HepG2 (cell line): Measurements from ENCODE around the gene TMEM270. TPM values are rescaled to one million over a fixed set of nuclear protein-coding genes. Genes with fewer than 3 reads are reported as not detected.

ENCODE experiments used
- ARNTL ChIP-seq: sonication (generic); formaldehyde crosslinking; IDR thresholded peaks from 2 replicates; pipeline ENCODE4 v1.4.0; 2020; ENCODE audit warnings: mild to moderate bottlenecking, missing genetic modification reagents
- HNRNPH1 ChIP-seq: fragments of 200-400 bp; formaldehyde crosslinking; optimal IDR thresholded peaks from 2 replicates; pipeline ENCODE3; 2017; ENCODE audit warnings: mild to moderate bottlenecking, low read depth, low read length
- KMT2A ChIP-seq: sonication (generic); formaldehyde crosslinking; IDR thresholded peaks from 2 replicates; pipeline ENCODE4 v1.4.0; 2020; ENCODE audit warnings: missing genetic modification reagents
- NR1H2 ChIP-seq: sonication (generic); formaldehyde crosslinking; IDR thresholded peaks from 2 replicates; pipeline ENCODE4 v1.8.1; 2022; ENCODE audit warnings: low read depth, missing genetic modification reagents, borderline replicate concordance
- NR2F2 ChIP-seq: IDR thresholded peaks from 2 replicates; pipeline ENCODE4 v1.6.1; 2012; ENCODE audit warnings: low read depth, inconsistent platforms, borderline replicate concordance
- PHF5A ChIP-seq: IDR thresholded peaks from one replicate; pipeline ENCODE4 v1.6.1; 2018; ENCODE audit warnings: low read depth, missing genetic modification reagents; ENCODE audit not compliant: unreplicated experiment
- PRMT3 ChIP-seq: sonication (generic); formaldehyde crosslinking; IDR thresholded peaks from 2 replicates; pipeline ENCODE4 v1.8.1; 2022; ENCODE audit warnings: low read depth, mild to moderate bottlenecking, moderate library complexity, missing genetic modification reagents, borderline replicate concordance
- ZNF556 ChIP-seq: sonication (generic); formaldehyde crosslinking; IDR thresholded peaks from 2 replicates; pipeline ENCODE4 v1.4.0; 2020; ENCODE audit warnings: mild to moderate bottlenecking, missing genetic modification reagents, borderline replicate concordance
- ZNF850 ChIP-seq: sonication (generic); formaldehyde crosslinking; conservative IDR thresholded peaks from 2 replicates; pipeline ENCODE4 v1.9.0; 2021; ENCODE audit warnings: mild to moderate bottlenecking, missing genetic modification reagents
- polyA plus RNA-seq, 8 experiments: library from polyadenylated mRNA; depleted of rRNA in 3 of 8; stranded (reverse) in 7 of 8; unstranded in 1 of 8; fragments of >200 nt; fragmentation: Illumina TruSeq in 4 of 8; extraction: Trizol in 4 of 8; gene quantifications; 2 replicates each; pipeline versions ENCODE4 v1.2.1 to v1.2.3, GENCODE V29; 2011 to 2016; ENCODE audit warnings: low read depth in 4 of 8, missing spikeins in 1 of 8, mixed read lengths in 1 of 8; ENCODE audit not compliant: insufficient read depth in 1 of 8
- total RNA-seq, 5 experiments: library from RNA; depleted of rRNA; stranded (reverse); fragments of >200 nt; fragmentation: Illumina TruSeq; extraction: Trizol; gene quantifications; 2 replicates each; pipeline ENCODE4 v1.2.3, GENCODE V29; 2016; ENCODE audit warnings: low read depth in 1 of 5
- TF ChIP-seq, protein P1 (sequence below): sonication (generic); formaldehyde crosslinking; IDR thresholded peaks from 2 replicates; pipeline ENCODE4 v1.5.0; 2020; ENCODE audit warnings: mild to moderate bottlenecking, missing genetic modification reagents, borderline replicate concordance
- TF ChIP-seq, protein P2 (sequence below): sonication (generic); formaldehyde crosslinking; IDR thresholded peaks from 2 replicates; pipeline ENCODE4 v1.8.1; 2023; ENCODE audit warnings: mild to moderate bottlenecking, missing genetic modification reagents, borderline replicate concordance
- TF ChIP-seq, protein P3 (sequence below): sonication (generic); formaldehyde crosslinking; IDR thresholded peaks from 2 replicates; pipeline ENCODE4 v1.5.0; 2020; ENCODE audit warnings: missing genetic modification reagents, mild to moderate bottlenecking, borderline replicate concordance
- TF ChIP-seq, protein P4 (sequence below): sonication (generic); formaldehyde crosslinking; conservative IDR thresholded peaks from 2 replicates; pipeline ENCODE4 v1.4.0; 2020; ENCODE audit warnings: missing genetic modification reagents
- TF ChIP-seq, protein P5 (sequence below): IDR thresholded peaks from 2 replicates; pipeline ENCODE4 v1.6.1; 2018; ENCODE audit warnings: missing genetic modification reagents, mild to moderate bottlenecking, missing compliant biosample characterization

TMEM270 gene
- total and polyA plus RNA-seq, 2 of the 13 experiments (the other 11 are each of a cell fraction or from before 2014, with no cell fraction given): not detected

DNA sequence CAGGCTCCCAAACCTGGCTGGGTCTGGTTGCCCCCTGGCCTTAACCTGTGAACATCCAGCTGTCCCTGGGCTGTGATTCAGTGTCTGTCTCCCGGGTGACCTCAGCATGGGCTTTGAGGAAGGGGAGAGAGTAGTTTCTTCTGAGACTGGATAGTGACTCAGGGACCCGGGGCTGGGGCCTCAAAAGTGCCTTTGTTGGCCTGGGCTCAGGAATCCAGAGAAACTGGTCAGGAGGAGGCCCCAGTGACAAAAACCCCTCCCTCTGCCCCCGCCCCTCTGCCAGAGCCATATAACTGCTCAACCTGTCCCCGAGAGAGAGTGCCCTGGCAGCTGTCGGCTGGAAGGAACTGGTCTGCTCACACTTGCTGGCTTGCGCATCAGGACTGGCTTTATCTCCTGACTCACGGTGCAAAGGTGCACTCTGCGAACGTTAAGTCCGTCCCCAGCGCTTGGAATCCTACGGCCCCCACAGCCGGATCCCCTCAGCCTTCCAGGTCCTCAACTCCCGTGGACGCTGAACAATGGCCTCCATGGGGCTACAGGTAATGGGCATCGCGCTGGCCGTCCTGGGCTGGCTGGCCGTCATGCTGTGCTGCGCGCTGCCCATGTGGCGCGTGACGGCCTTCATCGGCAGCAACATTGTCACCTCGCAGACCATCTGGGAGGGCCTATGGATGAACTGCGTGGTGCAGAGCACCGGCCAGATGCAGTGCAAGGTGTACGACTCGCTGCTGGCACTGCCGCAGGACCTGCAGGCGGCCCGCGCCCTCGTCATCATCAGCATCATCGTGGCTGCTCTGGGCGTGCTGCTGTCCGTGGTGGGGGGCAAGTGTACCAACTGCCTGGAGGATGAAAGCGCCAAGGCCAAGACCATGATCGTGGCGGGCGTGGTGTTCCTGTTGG lies 30.0 kb upstream of the TMEM270 start, which contains the start of gene CLDN4 (continued):
- TF ChIP-seq KMT2A (CRISPR knock-in tag): peak; percentile 27; the same call in 1 of the 2 replicates
- TF ChIP-seq, protein P1, sequence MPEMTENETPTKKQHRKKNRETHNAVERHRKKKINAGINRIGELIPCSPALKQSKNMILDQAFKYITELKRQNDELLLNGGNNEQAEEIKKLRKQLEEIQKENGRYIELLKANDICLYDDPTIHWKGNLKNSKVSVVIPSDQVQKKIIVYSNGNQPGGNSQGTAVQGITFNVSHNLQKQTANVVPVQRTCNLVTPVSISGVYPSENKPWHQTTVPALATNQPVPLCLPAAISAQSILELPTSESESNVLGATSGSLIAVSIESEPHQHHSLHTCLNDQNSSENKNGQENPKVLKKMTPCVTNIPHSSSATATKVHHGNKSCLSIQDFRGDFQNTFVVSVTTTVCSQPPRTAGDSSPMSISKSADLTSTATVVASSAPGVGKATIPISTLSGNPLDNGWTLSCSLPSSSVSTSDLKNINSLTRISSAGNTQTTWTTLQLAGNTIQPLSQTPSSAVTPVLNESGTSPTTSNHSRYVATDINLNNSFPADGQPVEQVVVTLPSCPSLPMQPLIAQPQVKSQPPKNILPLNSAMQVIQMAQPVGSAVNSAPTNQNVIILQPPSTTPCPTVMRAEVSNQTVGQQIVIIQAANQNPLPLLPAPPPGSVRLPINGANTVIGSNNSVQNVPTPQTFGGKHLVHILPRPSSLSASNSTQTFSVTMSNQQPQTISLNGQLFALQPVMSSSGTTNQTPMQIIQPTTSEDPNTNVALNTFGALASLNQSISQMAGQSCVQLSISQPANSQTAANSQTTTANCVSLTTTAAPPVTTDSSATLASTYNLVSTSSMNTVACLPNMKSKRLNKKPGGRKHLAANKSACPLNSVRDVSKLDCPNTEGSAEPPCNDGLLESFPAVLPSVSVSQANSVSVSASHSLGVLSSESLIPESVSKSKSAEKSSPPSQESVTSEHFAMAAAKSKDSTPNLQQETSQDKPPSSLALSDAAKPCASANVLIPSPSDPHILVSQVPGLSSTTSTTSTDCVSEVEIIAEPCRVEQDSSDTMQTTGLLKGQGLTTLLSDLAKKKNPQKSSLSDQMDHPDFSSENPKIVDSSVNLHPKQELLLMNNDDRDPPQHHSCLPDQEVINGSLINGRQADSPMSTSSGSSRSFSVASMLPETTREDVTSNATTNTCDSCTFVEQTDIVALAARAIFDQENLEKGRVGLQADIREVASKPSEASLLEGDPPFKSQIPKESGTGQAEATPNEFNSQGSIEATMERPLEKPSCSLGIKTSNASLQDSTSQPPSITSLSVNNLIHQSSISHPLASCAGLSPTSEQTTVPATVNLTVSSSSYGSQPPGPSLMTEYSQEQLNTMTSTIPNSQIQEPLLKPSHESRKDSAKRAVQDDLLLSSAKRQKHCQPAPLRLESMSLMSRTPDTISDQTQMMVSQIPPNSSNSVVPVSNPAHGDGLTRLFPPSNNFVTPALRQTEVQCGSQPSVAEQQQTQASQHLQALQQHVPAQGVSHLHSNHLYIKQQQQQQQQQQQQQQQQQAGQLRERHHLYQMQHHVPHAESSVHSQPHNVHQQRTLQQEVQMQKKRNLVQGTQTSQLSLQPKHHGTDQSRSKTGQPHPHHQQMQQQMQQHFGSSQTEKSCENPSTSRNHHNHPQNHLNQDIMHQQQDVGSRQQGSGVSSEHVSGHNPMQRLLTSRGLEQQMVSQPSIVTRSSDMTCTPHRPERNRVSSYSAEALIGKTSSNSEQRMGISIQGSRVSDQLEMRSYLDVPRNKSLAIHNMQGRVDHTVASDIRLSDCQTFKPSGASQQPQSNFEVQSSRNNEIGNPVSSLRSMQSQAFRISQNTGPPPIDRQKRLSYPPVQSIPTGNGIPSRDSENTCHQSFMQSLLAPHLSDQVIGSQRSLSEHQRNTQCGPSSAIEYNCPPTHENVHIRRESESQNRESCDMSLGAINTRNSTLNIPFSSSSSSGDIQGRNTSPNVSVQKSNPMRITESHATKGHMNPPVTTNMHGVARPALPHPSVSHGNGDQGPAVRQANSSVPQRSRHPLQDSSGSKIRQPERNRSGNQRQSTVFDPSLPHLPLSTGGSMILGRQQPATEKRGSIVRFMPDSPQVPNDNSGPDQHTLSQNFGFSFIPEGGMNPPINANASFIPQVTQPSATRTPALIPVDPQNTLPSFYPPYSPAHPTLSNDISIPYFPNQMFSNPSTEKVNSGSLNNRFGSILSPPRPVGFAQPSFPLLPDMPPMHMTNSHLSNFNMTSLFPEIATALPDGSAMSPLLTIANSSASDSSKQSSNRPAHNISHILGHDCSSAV (CRISPR knock-in tag): no peak; the same call in 1 of the 2 replicates
- no peak for TF ChIP-seq ZNF556
- TF ChIP-seq, protein P2, sequence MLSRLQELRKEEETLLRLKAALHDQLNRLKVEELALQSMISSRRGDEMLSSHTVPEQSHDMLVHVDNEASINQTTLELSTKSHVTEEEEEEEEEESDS (CRISPR knock-in tag): no peak
- no peak for TF ChIP-seq PHF5A
- TF ChIP-seq, protein P3, sequence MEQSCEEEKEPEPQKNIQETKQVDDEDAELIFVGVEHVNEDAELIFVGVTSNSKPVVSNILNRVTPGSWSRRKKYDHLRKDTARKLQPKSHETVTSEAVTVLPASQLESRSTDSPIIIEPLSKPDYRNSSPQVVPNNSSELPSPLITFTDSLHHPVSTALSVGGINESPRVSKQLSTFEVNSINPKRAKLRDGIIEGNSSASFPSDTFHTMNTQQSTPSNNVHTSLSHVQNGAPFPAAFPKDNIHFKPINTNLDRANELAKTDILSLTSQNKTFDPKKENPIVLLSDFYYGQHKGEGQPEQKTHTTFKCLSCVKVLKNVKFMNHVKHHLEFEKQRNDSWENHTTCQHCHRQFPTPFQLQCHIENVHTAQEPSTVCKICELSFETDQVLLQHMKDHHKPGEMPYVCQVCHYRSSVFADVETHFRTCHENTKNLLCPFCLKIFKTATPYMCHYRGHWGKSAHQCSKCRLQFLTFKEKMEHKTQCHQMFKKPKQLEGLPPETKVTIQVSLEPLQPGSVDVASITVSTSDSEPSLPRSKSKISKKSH: no peak
- no peak for TF ChIP-seq HNRNPH1
- TF ChIP-seq NR2F2: no peak
- no peak for TF ChIP-seq NR1H2 (CRISPR knock-in tag)
- TF ChIP-seq PRMT3 (CRISPR knock-in tag): no peak
- no peak; the same call in 1 of the 2 replicates for TF ChIP-seq ARNTL
- TF ChIP-seq ZNF850 (CRISPR knock-in tag): no peak
- TF ChIP-seq, protein P4, sequence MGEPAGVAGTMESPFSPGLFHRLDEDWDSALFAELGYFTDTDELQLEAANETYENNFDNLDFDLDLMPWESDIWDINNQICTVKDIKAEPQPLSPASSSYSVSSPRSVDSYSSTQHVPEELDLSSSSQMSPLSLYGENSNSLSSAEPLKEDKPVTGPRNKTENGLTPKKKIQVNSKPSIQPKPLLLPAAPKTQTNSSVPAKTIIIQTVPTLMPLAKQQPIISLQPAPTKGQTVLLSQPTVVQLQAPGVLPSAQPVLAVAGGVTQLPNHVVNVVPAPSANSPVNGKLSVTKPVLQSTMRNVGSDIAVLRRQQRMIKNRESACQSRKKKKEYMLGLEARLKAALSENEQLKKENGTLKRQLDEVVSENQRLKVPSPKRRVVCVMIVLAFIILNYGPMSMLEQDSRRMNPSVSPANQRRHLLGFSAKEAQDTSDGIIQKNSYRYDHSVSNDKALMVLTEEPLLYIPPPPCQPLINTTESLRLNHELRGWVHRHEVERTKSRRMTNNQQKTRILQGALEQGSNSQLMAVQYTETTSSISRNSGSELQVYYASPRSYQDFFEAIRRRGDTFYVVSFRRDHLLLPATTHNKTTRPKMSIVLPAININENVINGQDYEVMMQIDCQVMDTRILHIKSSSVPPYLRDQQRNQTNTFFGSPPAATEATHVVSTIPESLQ (CRISPR knock-in tag): no peak
- TF ChIP-seq, protein P5, sequence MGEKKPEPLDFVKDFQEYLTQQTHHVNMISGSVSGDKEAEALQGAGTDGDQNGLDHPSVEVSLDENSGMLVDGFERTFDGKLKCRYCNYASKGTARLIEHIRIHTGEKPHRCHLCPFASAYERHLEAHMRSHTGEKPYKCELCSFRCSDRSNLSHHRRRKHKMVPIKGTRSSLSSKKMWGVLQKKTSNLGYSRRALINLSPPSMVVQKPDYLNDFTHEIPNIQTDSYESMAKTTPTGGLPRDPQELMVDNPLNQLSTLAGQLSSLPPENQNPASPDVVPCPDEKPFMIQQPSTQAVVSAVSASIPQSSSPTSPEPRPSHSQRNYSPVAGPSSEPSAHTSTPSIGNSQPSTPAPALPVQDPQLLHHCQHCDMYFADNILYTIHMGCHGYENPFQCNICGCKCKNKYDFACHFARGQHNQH (CRISPR knock-in tag): no peak; the same call in 1 of the 2 replicates
